Muscle layer of colon (tissue), 2 donors: ENCODE results near the gene BRD3.

Source experiments
- H3K27ac ChIP-seq: one replicate; pipeline ENCODE4 v1.7.0; 2013; ENCODE audit warnings: low read depth, mild to moderate bottlenecking, low read length, moderate library complexity
- H3K27me3 ChIP-seq, 2 donors: one replicate each; pipeline ENCODE4 v1.7.0; 2013; ENCODE audit warnings: low read length in 2 of 2, mild to moderate bottlenecking in 2 of 2; ENCODE audit not compliant: insufficient read depth in 2 of 2, control insufficient read depth in 1 of 2
- H3K36me3 ChIP-seq: one replicate; pipeline ENCODE4 v1.7.0; 2013; ENCODE audit warnings: mild to moderate bottlenecking, low read length; ENCODE audit not compliant: insufficient read depth
- H3K4me1 ChIP-seq: one replicate; pipeline ENCODE4 v1.7.0; 2013; ENCODE audit warnings: mild to moderate bottlenecking, low read length; ENCODE audit not compliant: insufficient read depth
- H3K4me3 ChIP-seq, 2 donors: one replicate each; pipeline ENCODE4 v1.7.0; 2013; ENCODE audit warnings: low read length in 2 of 2, low read depth in 1 of 2, mild to moderate bottlenecking in 1 of 2, moderate library complexity in 1 of 2
- H3K9ac ChIP-seq: one replicate; pipeline ENCODE4 v1.7.0; 2013; ENCODE audit warnings: low read length
- H3K9me3 ChIP-seq: one replicate; pipeline ENCODE4 v1.7.0; 2013; ENCODE audit warnings: mild to moderate bottlenecking, low read length
- donor health status: abdominal sarcoma.
- donor health status: Adenocarcinoma of cecum.

Gene BRD3

DNA sequence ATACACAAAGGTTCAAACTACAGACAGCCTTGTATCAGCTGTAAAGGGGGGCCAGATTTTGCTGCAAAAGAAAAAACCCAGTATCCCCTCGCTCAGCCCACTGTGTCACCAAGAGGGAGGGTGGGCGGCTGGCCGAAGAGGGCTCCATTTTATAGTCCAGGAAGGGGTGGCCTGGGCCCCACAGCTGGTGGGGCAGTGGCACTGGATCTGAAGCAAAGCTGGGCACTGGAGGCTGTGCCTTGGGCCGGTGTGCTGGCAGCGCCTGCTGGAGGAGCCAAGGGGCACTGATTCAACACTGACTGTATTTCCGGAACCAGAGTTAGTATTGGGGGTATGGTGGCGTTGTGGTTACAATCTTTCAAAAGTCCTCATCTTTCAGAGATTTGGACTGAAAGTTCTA is 9.1 kb downstream of the BRD3 start:
- Histone ChIP-seq H3K4me1 (peaks cover 83% of the 10 kb centered on the region), H3K27me3 (no peaks in the 10 kb centered on the region), H3K4me3 (no peak overlapping the region), H3K27ac (no peak overlapping the region), H3K9me3 (no peaks in the 10 kb centered on the region), H3K9ac (no peak overlapping the region), H3K36me3 (no peaks in the 10 kb centered on the region)

DNA sequence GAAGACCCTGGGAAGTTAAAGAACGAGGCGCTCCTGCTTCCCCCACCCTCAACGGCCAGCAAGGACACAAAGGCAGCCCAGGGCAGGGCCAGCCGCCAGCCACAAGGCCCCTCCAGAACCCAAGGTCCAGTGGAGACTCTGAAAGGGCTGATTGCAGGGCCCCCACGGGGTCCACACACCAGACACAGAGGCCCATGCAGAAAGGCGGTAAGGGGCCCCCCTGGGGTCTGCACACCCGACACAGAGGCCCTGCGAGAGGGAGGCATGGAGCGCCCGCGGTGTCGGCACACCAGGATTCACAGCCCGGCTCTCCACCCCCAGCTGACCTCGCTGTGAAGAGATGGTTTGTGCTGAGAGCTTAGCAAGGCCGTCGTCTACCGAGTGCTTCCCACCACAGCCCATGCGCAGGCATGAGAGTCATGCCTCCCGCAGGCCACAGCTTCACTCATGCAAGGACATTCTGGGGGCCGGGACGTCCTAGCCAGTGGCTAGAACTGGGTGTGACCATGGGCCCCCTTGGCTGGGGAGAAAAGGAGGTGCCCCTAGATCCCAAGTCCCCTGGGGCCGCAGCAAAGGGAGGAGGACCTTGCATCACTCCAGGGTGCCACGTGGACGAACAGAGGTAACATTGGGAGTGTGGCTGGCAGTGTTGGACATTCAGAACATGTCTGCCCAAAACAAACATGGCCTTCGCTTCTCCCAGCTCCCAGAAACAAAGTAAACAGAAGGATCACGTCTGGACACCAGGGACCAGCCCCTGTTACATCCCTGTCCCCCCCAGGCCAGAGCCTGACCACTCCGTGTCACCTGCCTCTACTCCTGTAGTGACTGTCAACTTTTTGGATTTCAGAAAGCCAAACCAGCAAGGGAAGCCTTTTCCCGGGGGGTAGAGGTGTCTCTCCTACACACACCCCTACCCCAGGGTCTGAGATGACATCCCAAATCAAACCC is 9.8 kb downstream of the BRD3 start:
- Histone ChIP-seq H3K4me1 (peaks cover 78% of the 10 kb centered on the region), H3K9ac (no peak overlapping the region), H3K9me3 (no peaks in the 10 kb centered on the region), H3K4me3 (no peak overlapping the region), H3K36me3 (no peaks in the 10 kb centered on the region), H3K27me3 (no peaks in the 10 kb centered on the region), H3K27ac (no peak overlapping the region)

DNA sequence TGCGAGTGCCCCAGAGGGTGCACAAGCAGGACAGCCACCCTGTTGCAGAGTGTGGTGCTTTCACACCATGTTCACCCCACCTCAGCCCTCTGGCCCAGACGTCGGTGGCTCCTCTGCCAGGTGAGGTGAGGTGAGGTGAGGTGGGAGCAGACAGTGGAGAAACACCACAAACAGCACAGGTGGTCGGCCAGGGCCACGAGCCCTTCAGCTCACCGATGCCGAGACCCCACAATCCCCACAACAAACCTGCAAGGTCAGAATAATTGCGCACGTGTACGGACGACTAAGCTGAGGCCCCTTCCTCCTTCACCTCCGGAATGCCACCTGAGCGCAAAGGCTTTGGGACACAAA is 10.5 kb downstream of the BRD3 start:
- Histone ChIP-seq H3K27me3 (no peaks in the 10 kb centered on the region), H3K36me3 (peaks cover 7% of the 10 kb centered on the region), H3K4me3 (no peak overlapping the region), H3K27ac (no peak overlapping the region), H3K9me3 (no peaks in the 10 kb centered on the region), H3K4me1 (peaks cover 70% of the 10 kb centered on the region), H3K9ac (no peak overlapping the region)

DNA sequence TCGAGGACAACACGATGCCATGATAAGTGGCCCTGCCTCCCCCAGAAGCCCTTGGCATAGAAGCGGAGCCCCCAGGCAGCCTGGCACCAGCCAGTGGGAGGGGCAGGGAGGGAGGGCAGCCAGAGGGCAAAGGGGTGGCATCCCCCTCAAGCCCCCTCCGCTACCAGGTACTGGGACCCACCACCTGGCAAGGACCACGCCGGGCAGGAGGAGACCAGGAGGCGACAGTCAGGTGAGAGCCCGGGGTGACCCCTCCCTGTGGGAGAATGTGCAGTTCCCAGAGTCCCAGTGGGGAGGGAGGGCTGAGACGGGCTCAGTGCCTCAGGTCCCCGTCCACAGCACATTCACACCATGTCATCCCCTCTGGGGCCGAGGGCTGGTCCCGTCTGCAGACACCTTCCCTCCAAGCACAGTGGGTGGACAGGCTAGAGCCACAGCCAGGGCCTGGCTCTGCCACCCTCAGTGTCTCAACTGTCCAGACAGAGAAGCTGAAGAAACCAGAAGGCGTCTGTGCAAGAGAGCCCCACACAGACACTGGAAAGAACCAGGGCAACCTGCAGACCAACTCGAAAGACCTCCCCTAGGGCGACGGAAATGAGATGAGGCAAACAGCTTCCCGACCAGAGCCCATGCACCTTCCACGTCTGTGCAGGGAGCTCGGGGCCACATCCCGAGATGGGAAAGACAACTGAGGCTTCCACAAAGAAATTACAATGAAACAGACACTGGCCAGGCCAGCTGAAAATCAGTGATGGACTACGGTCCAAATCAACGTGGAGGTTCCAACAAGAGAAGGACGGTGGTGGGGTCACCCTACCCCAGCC is 11.1 kb downstream of the BRD3 start:
- no peaks in the 10 kb centered on the region for H3K9me3 ChIP-seq
- no peak overlapping the region for H3K9ac ChIP-seq
- peaks cover 7% of the 10 kb centered on the region for H3K36me3 ChIP-seq
- peak overlapping the region in 1 of 2 donors; percentile 50 for H3K4me3 ChIP-seq
- no peaks in the 10 kb centered on the region for H3K27me3 ChIP-seq
- H3K27ac ChIP-seq = no peak overlapping the region
- H3K4me1 ChIP-seq = peaks cover 64% of the 10 kb centered on the region

DNA sequence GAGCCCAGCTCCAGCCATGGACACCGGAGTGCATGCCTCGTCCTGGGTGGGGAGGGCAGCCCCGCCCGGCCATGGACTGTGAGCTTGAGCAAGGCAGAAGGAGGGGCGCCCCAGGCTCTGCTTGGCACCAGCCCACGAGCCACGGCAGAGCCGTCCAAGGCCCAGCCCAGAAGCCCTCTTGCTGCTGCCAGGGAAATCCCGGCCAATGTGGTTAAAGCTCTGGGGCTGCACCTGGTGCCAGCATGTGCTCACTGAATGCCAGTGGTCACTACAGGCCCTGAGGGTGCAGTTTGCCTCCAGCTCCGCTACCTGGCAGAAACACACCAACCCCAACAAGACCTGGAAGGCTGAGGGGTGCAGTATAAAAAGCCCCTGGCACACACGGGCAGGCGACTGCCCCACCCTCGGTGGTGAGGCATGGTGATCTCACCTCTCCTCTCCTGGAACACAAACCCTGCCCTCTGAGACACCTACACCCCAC is 11.8 kb downstream of the BRD3 start:
- H3K9me3 ChIP-seq = no peaks in the 10 kb centered on the region
- H3K27me3 ChIP-seq = no peaks in the 10 kb centered on the region
- no peak overlapping the region for H3K9ac ChIP-seq
- H3K27ac ChIP-seq = no peak overlapping the region
- H3K4me3 ChIP-seq = peak overlapping the region in 1 of 2 donors; percentile 50
- peaks cover 58% of the 10 kb centered on the region for H3K4me1 ChIP-seq
- peaks cover 14% of the 10 kb centered on the region for H3K36me3 ChIP-seq

DNA sequence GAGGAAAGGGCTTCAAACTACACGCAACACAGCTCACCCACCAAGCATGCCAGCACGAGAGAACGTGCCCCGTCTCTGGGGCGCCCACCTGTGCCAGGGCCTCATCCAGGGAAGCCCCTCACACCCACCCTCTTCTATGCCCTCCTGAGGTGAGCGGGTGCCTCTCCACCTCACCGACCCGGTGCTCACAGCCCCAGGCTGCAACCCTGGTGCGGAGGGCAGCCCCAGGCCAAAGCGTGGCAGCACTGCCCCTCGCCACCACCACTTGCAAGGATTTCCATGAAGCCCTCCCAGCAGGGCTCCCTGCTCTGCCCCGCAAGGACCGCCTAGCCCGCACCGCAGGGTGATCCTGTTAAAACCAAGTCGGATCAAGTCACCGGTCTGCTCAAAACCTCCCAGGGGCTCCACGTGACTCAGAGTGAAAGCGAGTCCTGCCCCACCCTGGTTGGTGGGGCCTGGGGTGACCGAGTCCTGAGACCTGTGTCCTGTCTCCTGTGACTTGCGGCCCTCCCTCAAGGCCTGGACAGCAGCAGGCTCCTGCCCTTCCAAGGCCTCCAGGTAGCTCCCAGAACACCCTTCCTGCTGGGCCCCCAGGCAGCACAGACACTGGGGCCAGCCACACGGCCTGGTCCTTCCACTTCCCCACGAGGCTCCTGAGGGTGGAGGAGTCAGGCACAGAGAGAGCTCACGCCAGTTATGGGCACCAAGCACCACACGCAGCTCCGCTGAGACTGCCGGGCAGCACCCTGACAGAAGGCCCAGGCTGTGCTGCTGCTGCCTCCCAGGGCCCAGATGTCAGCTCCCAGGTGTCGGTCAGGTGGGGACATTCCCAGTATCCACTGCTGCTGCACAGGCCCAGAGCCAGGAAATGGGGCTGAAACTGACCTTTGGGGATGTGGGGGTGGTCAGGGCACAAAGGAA is 12.7 kb downstream of the BRD3 start:
- Histone ChIP-seq H3K27ac (peak overlapping the region; percentile 7), H3K4me1 (peaks cover 50% of the 10 kb centered on the region)

DNA sequence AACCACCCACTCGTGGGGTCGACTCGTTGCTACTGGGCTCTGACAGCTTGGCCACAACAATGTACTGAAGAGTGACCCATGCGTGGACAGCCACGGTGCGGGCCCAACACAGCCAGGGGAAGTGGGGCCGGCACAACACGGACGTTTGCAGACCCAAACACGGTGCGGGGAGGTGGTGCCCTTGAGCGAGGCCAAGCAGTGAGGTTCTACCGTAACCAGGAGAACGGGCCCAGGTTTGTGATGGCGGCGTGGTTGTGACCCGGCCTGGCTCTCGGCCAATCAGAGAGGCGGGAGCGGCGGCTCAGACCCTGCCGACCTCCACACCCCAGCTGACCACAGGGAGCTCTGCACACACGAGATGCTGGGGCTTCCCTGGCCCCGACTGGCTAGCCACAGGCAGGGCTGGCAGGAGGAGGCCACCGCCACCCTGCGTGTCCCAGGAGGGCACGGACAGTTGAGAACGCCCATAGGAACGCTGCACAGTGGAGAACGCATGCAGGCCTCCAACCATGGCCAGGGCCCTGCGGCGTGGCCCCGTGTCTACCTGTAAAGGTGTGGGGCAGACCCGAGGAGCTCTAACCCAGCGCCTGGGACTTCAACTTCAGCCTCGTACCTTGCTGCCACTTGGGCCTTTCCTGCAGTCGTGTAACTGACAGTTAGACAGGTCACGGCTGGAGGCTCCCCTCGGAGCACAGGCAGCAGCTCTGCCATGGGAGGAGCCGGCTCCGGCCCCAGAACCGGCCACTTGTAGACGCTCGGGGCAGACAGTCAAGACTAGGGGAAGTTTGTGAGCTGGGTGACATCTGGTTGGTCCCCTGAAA is 13.7 kb downstream of the BRD3 start:
- Histone ChIP-seq H3K9me3 (no peaks in the 10 kb centered on the region), H3K4me1 (peaks cover 42% of the 10 kb centered on the region), H3K36me3 (peaks cover 33% of the 10 kb centered on the region), H3K9ac (no peak overlapping the region), H3K27ac (no peak overlapping the region), H3K27me3 (no peaks in the 10 kb centered on the region), H3K4me3 (no peak overlapping the region)

More for the DNA sequence above, 12.7 kb downstream of the BRD3 start:
- no peaks in the 10 kb centered on the region for H3K27me3 ChIP-seq
- H3K36me3 ChIP-seq = peaks cover 23% of the 10 kb centered on the region
- no peak overlapping the region for H3K9ac ChIP-seq
- H3K9me3 ChIP-seq = no peaks in the 10 kb centered on the region
- H3K4me3 ChIP-seq = peak overlapping the region in 1 of 2 donors; percentile 50

DNA sequence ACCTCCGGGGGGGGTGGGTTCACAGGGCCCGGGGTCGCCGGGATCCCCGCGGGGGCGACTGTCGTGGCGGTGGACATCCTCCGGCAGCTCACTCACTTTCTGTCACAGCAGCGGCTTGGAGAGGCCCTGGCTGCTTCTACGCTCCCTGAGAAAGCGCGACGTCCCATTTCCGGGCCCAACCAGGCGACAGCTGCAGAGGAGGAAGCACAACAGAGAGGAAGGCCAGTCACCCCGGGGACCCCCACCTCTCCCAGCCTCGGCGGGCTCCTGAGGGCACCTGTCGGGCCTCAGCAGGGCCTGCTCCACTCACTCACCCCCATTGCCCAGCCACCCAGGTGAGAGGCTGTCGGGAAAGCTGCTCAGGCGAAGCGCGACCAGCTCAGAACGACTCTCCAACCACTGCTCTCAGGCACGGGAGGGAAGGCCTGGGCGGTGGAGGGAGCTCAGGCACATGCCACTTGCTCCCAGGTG is 14.4 kb downstream of the BRD3 start:
- Histone ChIP-seq H3K4me3 (no peak overlapping the region), H3K4me1 (peaks cover 35% of the 10 kb centered on the region), H3K9me3 (no peaks in the 10 kb centered on the region), H3K27me3 (no peaks in the 10 kb centered on the region), H3K36me3 (peaks cover 40% of the 10 kb centered on the region), H3K9ac (no peak overlapping the region), H3K27ac (no peak overlapping the region)

DNA sequence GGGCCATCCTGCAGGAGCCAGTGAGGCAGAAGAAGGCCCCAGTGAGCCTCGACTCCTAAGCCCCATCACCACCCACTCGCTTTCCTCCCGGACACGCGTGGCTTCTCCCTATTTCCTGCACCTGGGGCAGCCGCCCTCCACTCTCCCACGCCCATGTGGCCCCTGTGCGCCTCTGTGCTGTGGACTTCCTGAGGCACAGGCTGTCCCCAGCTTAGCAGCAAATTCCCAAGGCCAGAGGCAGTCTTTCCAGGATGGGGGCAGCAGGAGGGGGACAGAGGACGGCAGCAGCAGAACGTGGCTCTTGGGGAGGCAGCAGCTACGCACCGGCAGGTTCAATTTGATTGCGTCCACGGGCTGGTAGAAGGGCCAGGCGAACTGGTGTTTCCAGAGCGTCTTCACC is 14.9 kb downstream of the BRD3 start:
- H3K27ac ChIP-seq = no peak overlapping the region
- H3K36me3 ChIP-seq = peaks cover 41% of the 10 kb centered on the region
- H3K9ac ChIP-seq = no peak overlapping the region
- no peaks in the 10 kb centered on the region for H3K27me3 ChIP-seq
- H3K9me3 ChIP-seq = no peaks in the 10 kb centered on the region
- no peak overlapping the region for H3K4me3 ChIP-seq
- H3K4me1 ChIP-seq = peaks cover 30% of the 10 kb centered on the region

DNA sequence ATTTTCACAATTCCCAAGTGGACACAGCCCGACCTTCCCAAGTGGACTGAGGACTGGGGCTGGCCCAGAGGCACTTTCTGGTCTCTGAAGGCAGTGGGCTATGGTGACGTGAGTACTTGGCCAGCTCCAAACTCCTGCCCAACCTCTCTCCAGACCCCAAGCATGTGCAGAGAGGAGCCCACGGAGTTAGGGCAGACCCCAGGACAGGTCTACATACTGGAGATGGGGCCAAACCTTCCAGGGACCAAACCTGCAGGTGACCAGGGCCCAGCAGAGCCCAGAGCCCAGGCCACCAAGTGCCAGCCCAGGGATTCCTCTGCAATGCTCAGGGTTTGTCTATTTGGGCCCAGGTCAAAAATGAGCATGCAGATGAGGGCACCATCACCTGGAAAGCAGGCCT is 15.3 kb downstream of the BRD3 start:
- Histone ChIP-seq H3K27ac (no peak overlapping the region), H3K9ac (no peak overlapping the region), H3K9me3 (no peaks in the 10 kb centered on the region), H3K4me1 (peaks cover 27% of the 10 kb centered on the region), H3K4me3 (no peak overlapping the region), H3K36me3 (peaks cover 46% of the 10 kb centered on the region), H3K27me3 (no peaks in the 10 kb centered on the region)
